Skeletal muscle tissue (tissue), 4 donors: ENCODE data around the gene BMERB1. TPM values are rescaled to one million over a fixed set of nuclear protein-coding genes. Genes with fewer than 3 reads are reported as not detected.

Source experiments
- H3K27ac ChIP-seq: one replicate; pipeline ENCODE4 v1.7.0; 2013; ENCODE audit warnings: mild to moderate bottlenecking, low read depth, low read length, inconsistent platforms
- H3K27me3 ChIP-seq, 3 donors: one replicate each; pipeline ENCODE4 v1.7.0; 2013; ENCODE audit warnings: low read length in 3 of 3; ENCODE audit not compliant: control insufficient read depth in 3 of 3, insufficient read depth in 3 of 3
- H3K36me3 ChIP-seq, 3 donors: one replicate each; pipeline ENCODE4 v1.7.0; 2013; ENCODE audit warnings: low read length in 3 of 3; ENCODE audit not compliant: control insufficient read depth in 3 of 3, insufficient read depth in 3 of 3
- H3K4me1 ChIP-seq, 3 donors: one replicate each; pipeline ENCODE4 v1.7.0; 2013; ENCODE audit warnings: low read length in 3 of 3, mild to moderate bottlenecking in 3 of 3; ENCODE audit not compliant: control insufficient read depth in 3 of 3, insufficient read depth in 3 of 3
- H3K4me3 ChIP-seq, 3 donors: one replicate each; pipeline ENCODE4 v1.7.0; 2013; ENCODE audit warnings: low read length in 3 of 3
- H3K9ac ChIP-seq, 3 donors: one replicate each; pipeline ENCODE4 v1.7.0; 2013; ENCODE audit warnings: low read length in 3 of 3, mild to moderate bottlenecking in 3 of 3, moderate library complexity in 2 of 3, low read depth in 1 of 3
- H3K9me3 ChIP-seq, 3 donors: one replicate each; pipeline ENCODE4 v1.7.0; 2013; ENCODE audit warnings: low read length in 3 of 3; ENCODE audit not compliant: control insufficient read depth in 3 of 3
- total RNA-seq: library from RNA; depleted of rRNA; stranded (reverse); fragments of >200 nt; gene quantifications from one replicate; pipeline ENCODE4 v1.2.3, GENCODE V29; 2014
- donor health status: Osteomylitis.

The BMERB1 gene
- total RNA-seq, 1 donor from 2014 or later = 7.8 TPM

- no peaks in the 10 kb centered on the region for H3K9me3 ChIP-seq
- H3K9ac ChIP-seq = no peak overlapping the region
- no peaks in the 10 kb centered on the region for H3K27me3 ChIP-seq
- no peak overlapping the region for H3K27ac ChIP-seq
- H3K36me3 ChIP-seq = peaks cover 37 to 66% (median 65%) of the 10 kb centered on the region in 3 donors
- H3K4me1 ChIP-seq = no peaks in the 10 kb centered on the region
- no peak overlapping the region for H3K4me3 ChIP-seq
These were observed 197.5 kb downstream of the BMERB1 start for GRCh38 chr16:15631730-15632409.

GRCh38 chr16:15635926-15636325, 201.5 kb downstream of the BMERB1 start:
- no peaks in the 10 kb centered on the region for H3K27me3 ChIP-seq
- H3K4me3 ChIP-seq = no peak overlapping the region
- H3K9me3 ChIP-seq = no peaks in the 10 kb centered on the region
- H3K27ac ChIP-seq = no peak overlapping the region
- H3K9ac ChIP-seq = no peak overlapping the region
- H3K36me3 ChIP-seq = peaks cover 42 to 70% (median 63%) of the 10 kb centered on the region in 3 donors
- H3K4me1 ChIP-seq = peaks cover 0 to 7% (median 5%) of the 10 kb centered on the region in 3 donors

GRCh38 chr16:15636392-15636873, 202.0 kb downstream of the BMERB1 start:
- Histone ChIP-seq H3K4me1 (peaks cover 0 to 12% (median 5%) of the 10 kb centered on the region in 3 donors), H3K9me3 (no peaks in the 10 kb centered on the region), H3K9ac (no peak overlapping the region), H3K27me3 (no peaks in the 10 kb centered on the region), H3K4me3 (no peak overlapping the region), H3K36me3 (peaks cover 39 to 66% (median 60%) of the 10 kb centered on the region in 3 donors), H3K27ac (no peak overlapping the region)

Other genes with a start within 250 kb of the BMERB1 start
- gene NPIPA5, start 56.3 kb upstream of the BMERB1 start, total RNA-seq = 4.2 TPM
- 3.1 TPM for gene MPV17L, start 38.8 kb upstream of the BMERB1 start, total RNA-seq
- 16.7 TPM for gene MARF1, start 208.6 kb downstream of the BMERB1 start, total RNA-seq
- gene NDE1, start 215.7 kb downstream of the BMERB1 start, total RNA-seq = 12.5 TPM